ENCODE results near the gene TBC1D2.

The TBC1D2 gene

GRCh38 chr9:98262056-98262455, 6.6 kb upstream of the TBC1D2 start:
- Histone ChIP-seq H3K9ac (ENCODE audit: low read length) (no peak overlapping the region), H3K9me2 (replicated peaks; ENCODE audit: insufficient read depth, low read length) (no peaks in the 10 kb centered on the region), H3K4me3 (ENCODE audit: insufficient read depth, low read length, poor library complexity, severe bottlenecking) (no peak overlapping the region), H3F3A (ENCODE audit: insufficient read depth) (no peaks in the 10 kb centered on the region), H3K4me2 (ENCODE audit: low read depth, low read length, poor library complexity, severe bottlenecking) (no peak overlapping the region), H3K27ac (ENCODE audit: low read depth, low read length) (no peak overlapping the region), H2AFZ (ENCODE audit: low read depth, low read length, severe bottlenecking) (no peak overlapping the region), H3K79me2 (ENCODE audit: insufficient read depth, low read length) (no peaks in the 10 kb centered on the region), H4K20me1 (ENCODE audit: low read depth, low read length) (no peaks in the 10 kb centered on the region), H3K27me3 (ENCODE audit: low read length) (no peaks in the 10 kb centered on the region), H3K9me3 (ENCODE audit: insufficient read depth, low read length) (no peaks in the 10 kb centered on the region), H3K36me3 (ENCODE audit: low read length) (no peaks in the 10 kb centered on the region)
- TF ChIP-seq EZH2phosphoT487 (conservative IDR thresholded peaks at IDR 0.05; ENCODE audit: low read length) = no peak
- TF ChIP-seq, protein P1, sequence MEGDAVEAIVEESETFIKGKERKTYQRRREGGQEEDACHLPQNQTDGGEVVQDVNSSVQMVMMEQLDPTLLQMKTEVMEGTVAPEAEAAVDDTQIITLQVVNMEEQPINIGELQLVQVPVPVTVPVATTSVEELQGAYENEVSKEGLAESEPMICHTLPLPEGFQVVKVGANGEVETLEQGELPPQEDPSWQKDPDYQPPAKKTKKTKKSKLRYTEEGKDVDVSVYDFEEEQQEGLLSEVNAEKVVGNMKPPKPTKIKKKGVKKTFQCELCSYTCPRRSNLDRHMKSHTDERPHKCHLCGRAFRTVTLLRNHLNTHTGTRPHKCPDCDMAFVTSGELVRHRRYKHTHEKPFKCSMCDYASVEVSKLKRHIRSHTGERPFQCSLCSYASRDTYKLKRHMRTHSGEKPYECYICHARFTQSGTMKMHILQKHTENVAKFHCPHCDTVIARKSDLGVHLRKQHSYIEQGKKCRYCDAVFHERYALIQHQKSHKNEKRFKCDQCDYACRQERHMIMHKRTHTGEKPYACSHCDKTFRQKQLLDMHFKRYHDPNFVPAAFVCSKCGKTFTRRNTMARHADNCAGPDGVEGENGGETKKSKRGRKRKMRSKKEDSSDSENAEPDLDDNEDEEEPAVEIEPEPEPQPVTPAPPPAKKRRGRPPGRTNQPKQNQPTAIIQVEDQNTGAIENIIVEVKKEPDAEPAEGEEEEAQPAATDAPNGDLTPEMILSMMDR (IDR thresholded peaks at IDR 0.05; ENCODE audit: insufficient read depth, low read length, poor library complexity, severe bottlenecking) = no peak

- no peak overlapping the region for H3K27ac ChIP-seq (ENCODE audit: low read depth, low read length)
- H3K27me3 ChIP-seq (ENCODE audit: low read length) = no peaks in the 10 kb centered on the region
- no peaks in the 10 kb centered on the region for H3K9me2 ChIP-seq (replicated peaks; ENCODE audit: insufficient read depth, low read length)
- no peaks in the 10 kb centered on the region for H3K9me3 ChIP-seq (ENCODE audit: insufficient read depth, low read length)
- no peak overlapping the region for H3K4me2 ChIP-seq (ENCODE audit: low read depth, low read length, poor library complexity, severe bottlenecking)
- H3K9ac ChIP-seq (ENCODE audit: low read length) = no peak overlapping the region
- TF ChIP-seq EZH2phosphoT487 (conservative IDR thresholded peaks at IDR 0.05; ENCODE audit: low read length) = no peak
- TF ChIP-seq, protein P1 (IDR thresholded peaks at IDR 0.05; ENCODE audit: insufficient read depth, low read length, poor library complexity, severe bottlenecking) = no peak
- peaks cover 13% of the 10 kb centered on the region for H3F3A ChIP-seq (ENCODE audit: insufficient read depth)
- H3K79me2 ChIP-seq (ENCODE audit: insufficient read depth, low read length) = no peaks in the 10 kb centered on the region
- H3K4me3 ChIP-seq (ENCODE audit: insufficient read depth, low read length, poor library complexity, severe bottlenecking) = no peak overlapping the region
- H3K36me3 ChIP-seq (ENCODE audit: low read length) = no peaks in the 10 kb centered on the region
- H2AFZ ChIP-seq (ENCODE audit: low read depth, low read length, severe bottlenecking) = no peak overlapping the region
- H4K20me1 ChIP-seq (ENCODE audit: low read depth, low read length) = no peaks in the 10 kb centered on the region
Measured at GRCh38 chr9:98260635-98261034, 5.2 kb upstream of the TBC1D2 start.

DNA sequence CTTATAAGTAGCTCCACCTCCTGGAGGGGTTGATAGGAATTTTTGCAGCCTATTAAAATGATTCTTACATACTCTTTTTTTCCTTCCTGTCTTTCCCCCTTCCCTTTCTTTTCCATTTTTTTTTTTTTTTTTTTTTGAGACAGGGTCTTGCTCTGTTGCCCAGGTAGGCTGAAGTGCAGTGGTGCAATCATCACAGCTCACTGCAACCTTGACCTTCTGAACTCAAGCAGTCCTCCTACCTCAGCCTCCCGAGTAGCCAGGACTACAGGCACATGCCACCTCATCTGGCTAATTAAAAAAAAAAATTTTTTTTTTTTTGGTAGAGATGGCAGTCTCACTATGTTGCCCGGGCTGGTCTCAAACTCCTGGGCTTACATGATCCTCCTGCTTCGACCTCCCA, 4.3 kb upstream of the TBC1D2 start:
- H3K27ac ChIP-seq (ENCODE audit: low read depth, low read length) = no peak overlapping the region
- H3K27me3 ChIP-seq (ENCODE audit: low read length) = no peaks in the 10 kb centered on the region
- H3K4me3 ChIP-seq (ENCODE audit: insufficient read depth, low read length, poor library complexity, severe bottlenecking) = no peak overlapping the region
- peaks cover 13% of the 10 kb centered on the region for H3F3A ChIP-seq (ENCODE audit: insufficient read depth)
- H3K36me3 ChIP-seq (ENCODE audit: low read length) = no peaks in the 10 kb centered on the region
- H3K4me2 ChIP-seq (ENCODE audit: low read depth, low read length, poor library complexity, severe bottlenecking) = no peak overlapping the region
- H4K20me1 ChIP-seq (ENCODE audit: low read depth, low read length) = no peaks in the 10 kb centered on the region
- no peaks in the 10 kb centered on the region for H3K9me3 ChIP-seq (ENCODE audit: insufficient read depth, low read length)
- H3K9ac ChIP-seq (ENCODE audit: low read length) = no peak overlapping the region
- TF ChIP-seq EZH2phosphoT487 (conservative IDR thresholded peaks at IDR 0.05; ENCODE audit: low read length) = no peak
- TF ChIP-seq, protein P1 (IDR thresholded peaks at IDR 0.05; ENCODE audit: insufficient read depth, low read length, poor library complexity, severe bottlenecking) = no peak
- H2AFZ ChIP-seq (ENCODE audit: low read depth, low read length, severe bottlenecking) = no peak overlapping the region
- H3K9me2 ChIP-seq (replicated peaks; ENCODE audit: insufficient read depth, low read length) = no peaks in the 10 kb centered on the region
- H3K79me2 ChIP-seq (ENCODE audit: insufficient read depth, low read length) = no peaks in the 10 kb centered on the region

Data from SU-DHL-6 (cell line).